MCF 10A (cell line): ENCODE data around the gene DCLK1. TPM values are rescaled to one million over a fixed set of nuclear protein-coding genes. Genes with fewer than 3 reads are reported as not detected.

ENCODE experiments used
- BruUV-seq: library from RNA; stranded (reverse); fragments of 400-500 nt; replicated peaks from 2 replicates; lab custom pipeline; 2021; lab: Mats Ljungman, UMichigan
- CTCF ChIA-PET: fragments of 300-600 bp; sonication (Branson Sonifier 250); formaldehyde crosslinking; extraction: SDS; loops from one replicate; lab custom pipeline; 2021; ENCODE audit warnings: antibody characterized with exemption, inconsistent platforms; lab: Yijun Ruan, JAX
- POLR2A ChIA-PET: fragments of 300-600, 350-650 bp; sonication (Branson Sonifier 250); formaldehyde crosslinking; extraction: SDS; loops from one replicate; lab custom pipeline; 2020; ENCODE audit warnings: antibody characterized with exemption, inconsistent platforms; lab: Yijun Ruan, JAX
- DNase-seq: peaks from one replicate; pipeline ENCODE4 v3.0.0-alpha.2; 2018; ENCODE audit not compliant: unreplicated experiment
- H3K27ac Mint-ChIP-seq: one replicate; pipeline ENCODE4 v1.8.0; 2022; ENCODE audit warnings: mild to moderate bottlenecking, low read depth, mixed read lengths; ENCODE audit not compliant: unreplicated experiment
- H3K27me3 Mint-ChIP-seq: one replicate; pipeline ENCODE4 v1.8.0; 2022; ENCODE audit warnings: mixed read lengths; ENCODE audit not compliant: insufficient read depth, unreplicated experiment
- H3K36me3 Mint-ChIP-seq: one replicate; pipeline ENCODE4 v1.8.0; 2022; ENCODE audit warnings: mild to moderate bottlenecking, moderate library complexity, mixed read lengths; ENCODE audit not compliant: insufficient read depth, unreplicated experiment
- H3K4me1 Mint-ChIP-seq: one replicate; pipeline ENCODE4 v1.8.0; 2022; ENCODE audit warnings: mixed read lengths; ENCODE audit not compliant: insufficient read depth, unreplicated experiment
- H3K4me3 Mint-ChIP-seq: one replicate; pipeline ENCODE4 v1.8.0; 2022; ENCODE audit warnings: mild to moderate bottlenecking, moderate library complexity, mixed read lengths; ENCODE audit not compliant: unreplicated experiment
- H3K9me3 Mint-ChIP-seq: one replicate; pipeline ENCODE4 v1.8.0; 2022; ENCODE audit warnings: mixed read lengths; ENCODE audit not compliant: unreplicated experiment
- intact Hi-C: fragments of 100-400 bp; cut with micrococcal nuclease; formaldehyde crosslinking; loops from 2 replicates; pipeline ENCODE4 v1.14.1; 2022
- total RNA-seq: library from RNA; stranded (reverse); gene quantifications from 2 replicates; pipeline ENCODE4 v1.2.3, GENCODE V29; 2022
- TF ChIP-seq, protein P1 (sequence below): fragments of 200-600 bp; IDR thresholded peaks from one replicate; pipeline ENCODE4 v1.8.0; 2022; ENCODE audit warnings: antibody characterized with exemption, mild to moderate bottlenecking; ENCODE audit not compliant: unreplicated experiment

The DCLK1 gene
- total RNA-seq, 1 experiment from 2014 or later: 0.44 TPM

DNA sequence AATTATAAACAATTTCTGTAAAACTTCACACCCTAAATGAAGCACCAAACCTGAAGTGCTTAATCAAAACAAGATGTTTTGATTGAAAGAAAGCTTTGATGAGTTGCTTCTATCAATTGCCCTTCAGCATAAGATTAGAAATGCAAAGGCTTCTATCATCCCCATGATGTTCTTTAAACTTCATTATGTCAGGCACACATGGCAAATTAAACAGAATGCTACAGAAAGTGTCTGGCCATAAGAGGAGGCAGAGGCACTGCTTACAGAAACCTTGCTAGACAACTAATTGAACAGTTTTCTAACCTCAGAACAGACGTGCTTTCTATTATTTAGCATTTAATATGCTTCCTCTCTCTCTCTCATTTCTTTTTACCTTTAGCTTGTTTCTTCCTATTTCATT lies 228.1 kb downstream of the DCLK1 start:
- Mint-ChIP-seq H3K4me1 (no peaks in the 10 kb centered on the region), H3K9me3 (no peaks in the 10 kb centered on the region), H3K36me3 (no peaks in the 10 kb centered on the region), H3K4me3 (no peak overlapping the region), H3K27me3 (no peaks in the 10 kb centered on the region), H3K27ac (no peak overlapping the region)
- CTCF ChIA-PET: interaction anchor here (1.5 kb wide), 1 partner anchor 13 kb away, joined by 4 read pairs; no protein-coding TSS in a partner anchor
- BruUV-seq: no TSS peak
- intact Hi-C loops: no loop called here
- POLR2A ChIA-PET: no interaction called here
- DNase-seq: no peak
- TF ChIP-seq, protein P1, sequence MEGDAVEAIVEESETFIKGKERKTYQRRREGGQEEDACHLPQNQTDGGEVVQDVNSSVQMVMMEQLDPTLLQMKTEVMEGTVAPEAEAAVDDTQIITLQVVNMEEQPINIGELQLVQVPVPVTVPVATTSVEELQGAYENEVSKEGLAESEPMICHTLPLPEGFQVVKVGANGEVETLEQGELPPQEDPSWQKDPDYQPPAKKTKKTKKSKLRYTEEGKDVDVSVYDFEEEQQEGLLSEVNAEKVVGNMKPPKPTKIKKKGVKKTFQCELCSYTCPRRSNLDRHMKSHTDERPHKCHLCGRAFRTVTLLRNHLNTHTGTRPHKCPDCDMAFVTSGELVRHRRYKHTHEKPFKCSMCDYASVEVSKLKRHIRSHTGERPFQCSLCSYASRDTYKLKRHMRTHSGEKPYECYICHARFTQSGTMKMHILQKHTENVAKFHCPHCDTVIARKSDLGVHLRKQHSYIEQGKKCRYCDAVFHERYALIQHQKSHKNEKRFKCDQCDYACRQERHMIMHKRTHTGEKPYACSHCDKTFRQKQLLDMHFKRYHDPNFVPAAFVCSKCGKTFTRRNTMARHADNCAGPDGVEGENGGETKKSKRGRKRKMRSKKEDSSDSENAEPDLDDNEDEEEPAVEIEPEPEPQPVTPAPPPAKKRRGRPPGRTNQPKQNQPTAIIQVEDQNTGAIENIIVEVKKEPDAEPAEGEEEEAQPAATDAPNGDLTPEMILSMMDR: no peak

DNA sequence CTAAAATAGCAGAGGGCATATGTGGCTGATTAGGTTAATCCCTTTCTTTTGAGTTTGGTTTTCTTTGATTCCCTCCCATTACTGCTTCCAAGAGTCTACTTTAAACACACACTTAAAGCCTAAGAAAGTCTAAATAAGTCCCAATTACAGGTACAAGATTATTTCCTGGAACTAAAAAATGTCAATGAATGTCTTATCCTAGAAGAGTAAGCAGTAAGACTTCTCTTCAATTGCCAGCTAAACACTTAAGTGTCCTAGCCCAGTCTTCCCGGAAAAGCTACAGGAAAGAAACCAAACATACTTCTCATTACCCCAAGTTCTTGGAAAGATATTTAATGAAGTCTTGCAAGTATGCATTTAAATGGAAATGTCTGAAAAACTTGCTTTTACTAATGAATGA lies 233.1 kb downstream of the DCLK1 start:
- no peaks in the 10 kb centered on the region for H3K27me3 Mint-ChIP-seq
- no peaks in the 10 kb centered on the region for H3K36me3 Mint-ChIP-seq
- no peak overlapping the region for H3K27ac Mint-ChIP-seq
- H3K4me3 Mint-ChIP-seq: no peak overlapping the region
- intact Hi-C loops: no loop called here
- ChIA-PET CTCF (interaction anchor here (0.6 to 0.9 kb wide), 2 partner anchors 41 to 731 kb away, joined by 3 to 4 read pairs; no protein-coding TSS in a partner anchor), POLR2A (no interaction called here)
- TF ChIP-seq, protein P1: no peak
- H3K9me3 Mint-ChIP-seq: no peaks in the 10 kb centered on the region
- no peaks in the 10 kb centered on the region for H3K4me1 Mint-ChIP-seq
- DNase-seq: no peak
- no TSS peak for BruUV-seq

DNA sequence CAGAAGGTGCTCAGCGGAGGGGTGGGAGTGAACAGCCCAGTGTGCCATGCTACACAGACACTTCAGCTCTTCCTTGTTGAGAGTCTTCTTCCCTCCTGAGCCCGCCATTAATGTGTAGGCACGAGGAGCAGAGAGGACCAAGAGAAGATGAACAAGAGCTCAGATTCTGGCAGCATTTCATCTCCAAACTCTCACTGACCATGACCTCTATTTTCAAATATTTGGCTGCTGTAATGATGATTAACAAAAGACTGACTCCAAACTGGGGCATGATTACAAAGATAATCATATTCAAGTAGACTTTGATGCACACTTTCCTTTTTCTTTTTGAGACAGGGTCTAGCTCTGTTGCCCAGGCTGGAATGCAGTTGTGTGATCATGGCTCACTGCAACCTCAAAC lies 236.5 kb downstream of the DCLK1 start:
- Mint-ChIP-seq H3K27ac (no peak overlapping the region), H3K4me1 (peaks cover 13% of the 10 kb centered on the region), H3K27me3 (no peaks in the 10 kb centered on the region), H3K4me3 (no peak overlapping the region), H3K9me3 (no peaks in the 10 kb centered on the region), H3K36me3 (no peaks in the 10 kb centered on the region)
- no peak for DNase-seq
- ChIA-PET POLR2A (no interaction called here), CTCF (interaction anchor here (0.6 to 0.7 kb wide), 3 partner anchors 68 to 172 kb away, joined by 3 to 7 read pairs (median 3); no protein-coding TSS in a partner anchor)
- no TSS peak for BruUV-seq
- intact Hi-C loops: no loop called here
- TF ChIP-seq, protein P1: no peak

GRCh38 chr13:35892837-35893814 lies 238.1 kb downstream of the DCLK1 start:
- H3K27me3 Mint-ChIP-seq: no peaks in the 10 kb centered on the region
- TF ChIP-seq, protein P1: no peak
- no peak for DNase-seq
- BruUV-seq: no TSS peak
- no peaks in the 10 kb centered on the region for H3K36me3 Mint-ChIP-seq
- no peak overlapping the region for H3K27ac Mint-ChIP-seq
- H3K4me3 Mint-ChIP-seq: no peak overlapping the region
- ChIA-PET CTCF (no interaction called here), POLR2A (interaction anchor here (1.0 kb wide), 1 partner anchor 9 kb away, joined by 4 read pairs; no protein-coding TSS in a partner anchor)
- no peaks in the 10 kb centered on the region for H3K9me3 Mint-ChIP-seq
- intact Hi-C loops: no loop called here
- peaks cover 13% of the 10 kb centered on the region for H3K4me1 Mint-ChIP-seq
